Measurements from ENCODE around the gene PRKCZ.
A peak's percentile ranks its signal among the peaks of the same experiment; 100 is the strongest.

Gene PRKCZ

DNA sequence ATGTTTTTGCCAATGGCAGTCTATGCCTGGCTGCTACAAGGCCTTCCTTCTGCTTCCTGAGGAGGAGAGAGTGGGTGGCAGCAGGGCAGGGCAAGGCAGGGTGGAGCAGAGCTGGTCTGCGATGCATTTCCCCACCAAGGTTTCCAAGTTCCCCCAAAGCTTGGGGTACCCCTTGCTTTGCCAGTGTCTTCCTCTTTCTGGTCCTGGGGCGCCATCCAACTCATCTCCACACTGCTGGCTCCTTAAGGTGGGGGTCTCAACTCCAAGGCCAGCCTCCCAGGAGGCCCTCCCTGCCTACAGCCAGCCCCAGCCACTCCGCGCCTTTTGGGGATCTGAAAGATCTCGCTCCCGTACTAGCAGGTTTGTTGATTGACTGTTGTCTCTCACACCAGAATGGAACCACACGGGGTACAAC is 174.0 kb downstream of the PRKCZ start:
- no CpG with 5 or more reads among the region's 7 CpGs for WGBS (ENCODE audit: extremely low coverage, insufficient coverage, low lambda C conversion rate)
- Histone ChIP-seq H2BK15ac (replicated peaks; ENCODE audit: low read depth) (no peak overlapping the region), H3K36me3 (ENCODE audit: control insufficient read depth, insufficient read depth, low read length) (no peaks in the 10 kb centered on the region), H4K8ac (ENCODE audit: low read depth, low read length) (no peak overlapping the region), H2BK5ac (ENCODE audit: low read length) (no peak overlapping the region), H2AK5ac (ENCODE audit: low read length) (no peak overlapping the region), H3K27me3 (ENCODE audit: insufficient read depth, low read length, poor library complexity) (no peaks in the 10 kb centered on the region), H3K79me2 (ENCODE audit: control insufficient read depth, insufficient read depth, low read length) (peaks cover 6% of the 10 kb centered on the region), H3K23ac (ENCODE audit: low read length) (no peak overlapping the region), H3K4me1 (ENCODE audit: control insufficient read depth, low read depth, low read length) (no peaks in the 10 kb centered on the region), H3K27ac (ENCODE audit: low read depth, low read length) (no peak overlapping the region), H4K5ac (ENCODE audit: low read length) (no peak overlapping the region), H3K18ac (ENCODE audit: low read length) (no peak overlapping the region), H2BK120ac (ENCODE audit: low read depth, low read length) (no peak overlapping the region), H3K4ac (ENCODE audit: low read depth, low read length) (no peak overlapping the region), H3K9ac (ENCODE audit: low read length) (no peak overlapping the region), H3K4me2 (ENCODE audit: low read length) (no peak overlapping the region), H3K79me1 (ENCODE audit: low read length) (peaks cover 2% of the 10 kb centered on the region), H3K4me3 (ENCODE audit: low read length) (no peak overlapping the region), H3K56ac (ENCODE audit: low read length) (no peak overlapping the region)
- no peak for DNase-seq

GRCh38 chr1:2224631-2225428 is 174.6 kb downstream of the PRKCZ start:
- no peak overlapping the region for H2BK5ac ChIP-seq (ENCODE audit: low read length)
- H2BK15ac ChIP-seq (replicated peaks; ENCODE audit: low read depth), result no peak overlapping the region
- no peak overlapping the region for H3K27ac ChIP-seq (ENCODE audit: low read depth, low read length)
- H3K4ac ChIP-seq (ENCODE audit: low read depth, low read length), result no peak overlapping the region
- no peak overlapping the region for H4K5ac ChIP-seq (ENCODE audit: low read length)
- no CpG with 5 or more reads among the region's 18 CpGs for WGBS (ENCODE audit: extremely low coverage, insufficient coverage, low lambda C conversion rate)
- H3K18ac ChIP-seq (ENCODE audit: low read length), result no peak overlapping the region
- no peak overlapping the region for H2AK5ac ChIP-seq (ENCODE audit: low read length)
- no peak overlapping the region for H3K4me3 ChIP-seq (ENCODE audit: low read length)
- H3K27me3 ChIP-seq (ENCODE audit: insufficient read depth, low read length, poor library complexity), result no peaks in the 10 kb centered on the region
- H4K8ac ChIP-seq (ENCODE audit: low read depth, low read length), result no peak overlapping the region
- H3K36me3 ChIP-seq (ENCODE audit: control insufficient read depth, insufficient read depth, low read length), result no peaks in the 10 kb centered on the region
- peaks cover 12% of the 10 kb centered on the region for H3K79me2 ChIP-seq (ENCODE audit: control insufficient read depth, insufficient read depth, low read length)
- no peak overlapping the region for H3K4me2 ChIP-seq (ENCODE audit: low read length)
- DNase-seq, result no peak
- H3K79me1 ChIP-seq (ENCODE audit: low read length), result peaks cover 2% of the 10 kb centered on the region
- no peaks in the 10 kb centered on the region for H3K4me1 ChIP-seq (ENCODE audit: control insufficient read depth, low read depth, low read length)
- H2BK120ac ChIP-seq (ENCODE audit: low read depth, low read length), result no peak overlapping the region
- H3K9ac ChIP-seq (ENCODE audit: low read length), result no peak overlapping the region
- no peak overlapping the region for H3K56ac ChIP-seq (ENCODE audit: low read length)
- H3K23ac ChIP-seq (ENCODE audit: low read length), result no peak overlapping the region

- WGBS (ENCODE audit: extremely low coverage, insufficient coverage, low lambda C conversion rate), result no CpG with 5 or more reads among the region's 73 CpGs
- Histone ChIP-seq H4K5ac (ENCODE audit: low read length) (no peak overlapping the region), H3K56ac (ENCODE audit: low read length) (peak overlapping the region; percentile 98), H3K79me2 (ENCODE audit: control insufficient read depth, insufficient read depth, low read length) (peaks cover 32% of the 10 kb centered on the region), H3K4me1 (ENCODE audit: control insufficient read depth, low read depth, low read length) (peaks cover 2% of the 10 kb centered on the region), H3K36me3 (ENCODE audit: control insufficient read depth, insufficient read depth, low read length) (no peaks in the 10 kb centered on the region), H3K4me2 (ENCODE audit: low read length) (peak overlapping the region; percentile 93), H3K79me1 (ENCODE audit: low read length) (peaks cover 5% of the 10 kb centered on the region), H3K27ac (ENCODE audit: low read depth, low read length) (peak overlapping the region; percentile 99), H3K23ac (ENCODE audit: low read length) (peak overlapping the region; percentile 97), H4K8ac (ENCODE audit: low read depth, low read length) (peak overlapping the region; percentile 99), H3K18ac (ENCODE audit: low read length) (peak overlapping the region; percentile 99), H2BK15ac (replicated peaks; ENCODE audit: low read depth) (no peak overlapping the region), H2AK5ac (ENCODE audit: low read length) (no peak overlapping the region), H3K4ac (ENCODE audit: low read depth, low read length) (peak overlapping the region; percentile 98), H3K27me3 (ENCODE audit: insufficient read depth, low read length, poor library complexity) (no peaks in the 10 kb centered on the region), H2BK5ac (ENCODE audit: low read length) (peak overlapping the region; percentile 88), H3K9ac (ENCODE audit: low read length) (peak overlapping the region; percentile 99), H3K4me3 (ENCODE audit: low read length) (peak overlapping the region; percentile 56), H2BK120ac (ENCODE audit: low read depth, low read length) (peak overlapping the region; percentile 54)
- DNase-seq, result no peak
Measured at GRCh38 chr1:2226525-2227345, 176.5 kb downstream of the PRKCZ start.

- peak overlapping the region; percentile 56 for H3K4me3 ChIP-seq (ENCODE audit: low read length)
- DNase-seq, result peak; percentile 98
- H3K27ac ChIP-seq (ENCODE audit: low read depth, low read length), result peak overlapping the region; percentile 99
- H2BK5ac ChIP-seq (ENCODE audit: low read length), result peak overlapping the region; percentile 88
- H4K5ac ChIP-seq (ENCODE audit: low read length), result no peak overlapping the region
- H3K4ac ChIP-seq (ENCODE audit: low read depth, low read length), result peak overlapping the region; percentile 98
- no peak overlapping the region for H2AK5ac ChIP-seq (ENCODE audit: low read length)
- H3K4me2 ChIP-seq (ENCODE audit: low read length), result peak overlapping the region; percentile 93
- peak overlapping the region; percentile 98 for H3K56ac ChIP-seq (ENCODE audit: low read length)
- no CpG with 5 or more reads among the region's 129 CpGs for WGBS (ENCODE audit: extremely low coverage, insufficient coverage, low lambda C conversion rate)
- peak overlapping the region; percentile 54 for H2BK120ac ChIP-seq (ENCODE audit: low read depth, low read length)
- no peak overlapping the region for H2BK15ac ChIP-seq (replicated peaks; ENCODE audit: low read depth)
- peaks cover 3% of the 10 kb centered on the region for H3K4me1 ChIP-seq (ENCODE audit: control insufficient read depth, low read depth, low read length)
- peaks cover 6% of the 10 kb centered on the region for H3K79me1 ChIP-seq (ENCODE audit: low read length)
- H3K36me3 ChIP-seq (ENCODE audit: control insufficient read depth, insufficient read depth, low read length), result no peaks in the 10 kb centered on the region
- no peaks in the 10 kb centered on the region for H3K27me3 ChIP-seq (ENCODE audit: insufficient read depth, low read length, poor library complexity)
- peak overlapping the region; percentile 97 for H3K23ac ChIP-seq (ENCODE audit: low read length)
- H3K18ac ChIP-seq (ENCODE audit: low read length), result peak overlapping the region; percentile 99
- peak overlapping the region; percentile 99 for H4K8ac ChIP-seq (ENCODE audit: low read depth, low read length)
- H3K9ac ChIP-seq (ENCODE audit: low read length), result peak overlapping the region; percentile 99
- H3K79me2 ChIP-seq (ENCODE audit: control insufficient read depth, insufficient read depth, low read length), result peaks cover 40% of the 10 kb centered on the region
Measured at GRCh38 chr1:2227346-2228156, 177.3 kb downstream of the PRKCZ start.

DNA sequence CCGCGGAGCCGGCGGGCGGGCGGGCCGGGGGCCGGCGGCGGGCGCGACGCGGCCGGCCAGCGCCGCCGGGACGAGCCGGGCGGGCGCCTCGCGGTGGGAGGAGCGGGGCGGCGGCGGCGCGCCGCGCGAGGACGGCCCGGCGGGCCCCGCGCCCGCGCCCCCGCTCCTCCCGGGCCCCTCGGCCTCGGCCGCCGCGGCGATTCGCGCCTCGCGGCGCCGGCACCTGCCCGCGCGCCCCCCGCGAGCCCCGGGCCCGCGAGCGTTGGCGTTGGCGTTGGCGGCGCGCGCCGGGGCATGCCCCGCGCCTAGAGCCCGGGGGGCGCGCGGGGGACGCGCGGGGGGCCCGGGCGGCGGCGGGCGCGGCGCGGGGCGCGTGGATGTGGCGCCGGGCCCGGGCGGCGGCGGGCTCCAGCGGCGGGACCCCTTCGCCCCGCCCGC is 178.0 kb downstream of the PRKCZ start, which contains the start of gene SKI:
Gene SKI, plus strand, starts transcription at position 163 of the 438 bp plus-strand sequence. CDS start 448 bp downstream, outside the sequence.
- Histone ChIP-seq H3K9ac (ENCODE audit: low read length) (peak within 1 kb of the TSS; percentile 99), H3K23ac (ENCODE audit: low read length) (peak within 1 kb of the TSS; percentile 100), H2BK120ac (ENCODE audit: low read depth, low read length) (peak within 1 kb of the TSS; percentile 54), H3K4me3 (ENCODE audit: low read length) (peak within 1 kb of the TSS; percentile 93), H4K5ac (ENCODE audit: low read length) (no peak within 1 kb of the TSS), H2BK5ac (ENCODE audit: low read length) (peak within 1 kb of the TSS; percentile 88), H4K8ac (ENCODE audit: low read depth, low read length) (peak within 1 kb of the TSS; percentile 99), H3K4me1 (ENCODE audit: control insufficient read depth, low read depth, low read length) (peaks cover 3% of the 10 kb centered on the region), H3K4me2 (ENCODE audit: low read length) (peak within 1 kb of the TSS; percentile 96), H2BK15ac (replicated peaks; ENCODE audit: low read depth) (no peak within 1 kb of the TSS), H3K18ac (ENCODE audit: low read length) (peak within 1 kb of the TSS; percentile 99), H3K27ac (ENCODE audit: low read depth, low read length) (peak within 1 kb of the TSS; percentile 99), H3K36me3 (ENCODE audit: control insufficient read depth, insufficient read depth, low read length) (no peaks in the 10 kb centered on the region), H3K27me3 (ENCODE audit: insufficient read depth, low read length, poor library complexity) (no peaks in the 10 kb centered on the region), H3K56ac (ENCODE audit: low read length) (peak within 1 kb of the TSS; percentile 98), H3K79me2 (ENCODE audit: control insufficient read depth, insufficient read depth, low read length) (peaks cover 46% of the 10 kb centered on the region), H2AK5ac (ENCODE audit: low read length) (peak within 1 kb of the TSS; percentile 45), H3K79me1 (ENCODE audit: low read length) (peaks cover 6% of the 10 kb centered on the region), H3K4ac (ENCODE audit: low read depth, low read length) (peak within 1 kb of the TSS; percentile 98)
- no CpG with 5 or more reads among the region's 100 CpGs for whole genome bisulfite sequencing (ENCODE audit: extremely low coverage, insufficient coverage, low lambda C conversion rate)
- DNase-seq, result no peak
